ENCODE data around the gene TARS1.

DNA sequence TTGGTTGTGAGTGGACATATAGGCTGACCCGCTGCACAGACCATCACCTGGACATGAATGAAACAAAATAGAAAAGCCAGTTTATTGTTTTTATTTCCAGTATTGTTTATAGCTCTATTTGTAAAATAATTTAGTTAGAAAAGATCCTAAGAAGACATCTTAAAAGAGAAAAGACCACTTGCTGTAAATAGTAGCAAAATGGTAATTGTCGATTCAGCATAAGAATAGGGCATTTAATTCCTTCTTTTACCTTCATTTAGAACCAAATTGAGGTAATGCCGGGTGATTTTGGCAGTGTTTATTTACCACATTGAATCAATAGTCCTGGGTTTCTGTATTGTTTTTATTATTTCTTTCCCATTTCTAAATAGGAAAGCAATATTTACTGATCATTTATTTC lies 7.4 kb downstream of the TARS1 start:
- TF ChIP-seq TAF1 (IDR thresholded peaks at IDR 0.05; ENCODE audit: low read depth): no peak
- TF ChIP-seq, protein P1, sequence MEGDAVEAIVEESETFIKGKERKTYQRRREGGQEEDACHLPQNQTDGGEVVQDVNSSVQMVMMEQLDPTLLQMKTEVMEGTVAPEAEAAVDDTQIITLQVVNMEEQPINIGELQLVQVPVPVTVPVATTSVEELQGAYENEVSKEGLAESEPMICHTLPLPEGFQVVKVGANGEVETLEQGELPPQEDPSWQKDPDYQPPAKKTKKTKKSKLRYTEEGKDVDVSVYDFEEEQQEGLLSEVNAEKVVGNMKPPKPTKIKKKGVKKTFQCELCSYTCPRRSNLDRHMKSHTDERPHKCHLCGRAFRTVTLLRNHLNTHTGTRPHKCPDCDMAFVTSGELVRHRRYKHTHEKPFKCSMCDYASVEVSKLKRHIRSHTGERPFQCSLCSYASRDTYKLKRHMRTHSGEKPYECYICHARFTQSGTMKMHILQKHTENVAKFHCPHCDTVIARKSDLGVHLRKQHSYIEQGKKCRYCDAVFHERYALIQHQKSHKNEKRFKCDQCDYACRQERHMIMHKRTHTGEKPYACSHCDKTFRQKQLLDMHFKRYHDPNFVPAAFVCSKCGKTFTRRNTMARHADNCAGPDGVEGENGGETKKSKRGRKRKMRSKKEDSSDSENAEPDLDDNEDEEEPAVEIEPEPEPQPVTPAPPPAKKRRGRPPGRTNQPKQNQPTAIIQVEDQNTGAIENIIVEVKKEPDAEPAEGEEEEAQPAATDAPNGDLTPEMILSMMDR (IDR thresholded peaks at IDR 0.05; ENCODE audit: poor library complexity, severe bottlenecking): no peak

Data from neural cell (in vitro differentiated cells).